ENCODE results near the gene TRIM43B.
"Not testable (repeated sequence)": the region's sequence is repeated elsewhere in the genome, so short reads cannot be mapped to it uniquely, and the experiment has no call there.

GRCh38 chr2:95484654-95485053 lies at the start of gene TRIM43B:
- not testable (repeated sequence) for TF ChIP-seq POLR2A, CTCF (IDR thresholded peaks at IDR 0.05)

Data from sigmoid colon (tissue), 3 donors.